Thyroid gland (tissue), 4 donors: ENCODE results near the gene UCHL5. TPM values are rescaled to one million over a fixed set of nuclear protein-coding genes. Genes with fewer than 3 reads are reported as not detected.
"Not testable (repeated sequence)": the region's sequence is repeated elsewhere in the genome, so short reads cannot be mapped to it uniquely, and the experiment has no call there.

Experiments
- DNase-seq, 2 donors: peaks; one replicate each; pipeline ENCODE4 v3.0.0-alpha.2; 2019
- H3K27ac ChIP-seq, 3 donors: fragments of 200-600 bp; sonication (generic); 1 replicate in 2 of 3; 2 replicates in 1 of 3; pipeline ENCODE4 v1.5.1; 2016 to 2019; ENCODE audit warnings: mild to moderate bottlenecking in 1 of 3, moderate library complexity in 1 of 3
- H3K27me3 ChIP-seq: fragments of 200-600 bp; sonication (generic); one replicate; pipeline ENCODE4 v1.5.1; 2019
- H3K36me3 ChIP-seq, 2 donors: fragments of 200-600 bp; sonication (generic); one replicate each; pipeline ENCODE4 v1.5.1; 2016 to 2019
- H3K4me1 ChIP-seq, 2 donors: fragments of 200-600 bp; sonication (generic); one replicate each; pipeline ENCODE4 v1.5.1; 2017 to 2019
- H3K4me3 ChIP-seq, 3 donors: fragments of 200-600 bp; sonication (generic); replicated peaks in 1 of 3; 1 replicate in 2 of 3; 2 replicates in 1 of 3; pipeline ENCODE4 v1.5.1; 2016; ENCODE audit warnings: mild to moderate bottlenecking in 1 of 3
- H3K9me3 ChIP-seq: fragments of 200-600 bp; sonication (generic); one replicate; pipeline ENCODE4 v1.5.1; 2017
- POLR2A ChIP-seq, 2 donors: fragments of 450-650 bp; IDR thresholded peaks; one replicate each; pipeline ENCODE4 v1.6.1; 2017; ENCODE audit warnings: antibody characterized with exemption in 2 of 2, mild to moderate bottlenecking in 2 of 2, moderate library complexity in 1 of 2
- WGBS, 2 donors: methylation state at CpG; one replicate each; pipeline ENCODE4 v1.1.5; 2017; 5-methylcytosine and 5-hydroxymethylcytosine counted together
- intact Hi-C: fragments of 100-400 bp; cut with DNase I; formaldehyde crosslinking; loops from one replicate; pipeline ENCODE4 v1.15.1; 2023
- total RNA-seq, 4 donors: library from RNA; depleted of rRNA; stranded (reverse); fragments of >200 nt; gene quantifications; one replicate each; pipeline ENCODE4 v1.2.3, GENCODE V29; 2016
- TF ChIP-seq, protein P1 (sequence below), 6 experiments: fragments of 200-600 bp in 3 of 6; fragments of 450-650 bp in 3 of 6; sonication (generic) in 3 of 6; IDR thresholded peaks; one replicate each; pipeline ENCODE4 v1.5.1; 2016 to 2019; ENCODE audit warnings: antibody characterized with exemption in 6 of 6, mild to moderate bottlenecking in 2 of 6, inconsistent platforms in 1 of 6, moderate library complexity in 1 of 6

UCHL5 gene
- total RNA-seq, 4 donors from 2014 or later, result 24.5 to 31.1 (median 26.2) TPM

DNA sequence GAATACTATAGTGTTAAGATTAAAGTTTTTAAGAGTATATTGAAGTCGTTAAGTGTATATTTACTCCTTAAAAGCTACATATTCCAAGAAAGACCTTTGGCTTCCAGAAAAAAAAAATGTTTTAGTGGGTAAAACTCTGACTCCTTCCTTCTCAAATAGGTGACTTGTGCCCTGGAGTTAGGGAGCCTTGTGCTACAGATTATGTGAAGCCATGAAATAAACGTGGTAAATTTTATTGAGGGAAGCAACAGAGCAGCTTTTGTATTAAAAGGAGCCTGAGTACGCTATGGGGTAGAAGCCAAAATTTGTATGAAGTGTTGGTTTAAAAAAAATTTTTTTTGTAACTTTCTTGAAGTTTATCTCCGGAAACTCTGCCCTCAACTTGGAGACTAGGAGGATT lies 1.2 kb upstream of the UCHL5 start:
- peak overlapping the region; percentile 43 to 85 (median 78) for H3K4me3 ChIP-seq
- no peaks in the 10 kb centered on the region for H3K36me3 ChIP-seq
- intact Hi-C loops, result no loop called here
- H3K27me3 ChIP-seq, result no peaks in the 10 kb centered on the region
- no peaks in the 10 kb centered on the region for H3K9me3 ChIP-seq
- DNase-seq, result no peak
- no peak for TF ChIP-seq POLR2A (IDR thresholded peaks at IDR 0.05)
- TF ChIP-seq, protein P1, sequence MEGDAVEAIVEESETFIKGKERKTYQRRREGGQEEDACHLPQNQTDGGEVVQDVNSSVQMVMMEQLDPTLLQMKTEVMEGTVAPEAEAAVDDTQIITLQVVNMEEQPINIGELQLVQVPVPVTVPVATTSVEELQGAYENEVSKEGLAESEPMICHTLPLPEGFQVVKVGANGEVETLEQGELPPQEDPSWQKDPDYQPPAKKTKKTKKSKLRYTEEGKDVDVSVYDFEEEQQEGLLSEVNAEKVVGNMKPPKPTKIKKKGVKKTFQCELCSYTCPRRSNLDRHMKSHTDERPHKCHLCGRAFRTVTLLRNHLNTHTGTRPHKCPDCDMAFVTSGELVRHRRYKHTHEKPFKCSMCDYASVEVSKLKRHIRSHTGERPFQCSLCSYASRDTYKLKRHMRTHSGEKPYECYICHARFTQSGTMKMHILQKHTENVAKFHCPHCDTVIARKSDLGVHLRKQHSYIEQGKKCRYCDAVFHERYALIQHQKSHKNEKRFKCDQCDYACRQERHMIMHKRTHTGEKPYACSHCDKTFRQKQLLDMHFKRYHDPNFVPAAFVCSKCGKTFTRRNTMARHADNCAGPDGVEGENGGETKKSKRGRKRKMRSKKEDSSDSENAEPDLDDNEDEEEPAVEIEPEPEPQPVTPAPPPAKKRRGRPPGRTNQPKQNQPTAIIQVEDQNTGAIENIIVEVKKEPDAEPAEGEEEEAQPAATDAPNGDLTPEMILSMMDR (IDR thresholded peaks at IDR 0.05), result no peak
- H3K4me1 ChIP-seq, result peaks cover 19 to 24% of the 10 kb centered on the region in 2 donors
- peak overlapping the region; percentile 80 to 97 (median 96) for H3K27ac ChIP-seq
- 12 to 13% methylated on average over 4 of the region's 4 CpGs for WGBS, 2 donors

DNA sequence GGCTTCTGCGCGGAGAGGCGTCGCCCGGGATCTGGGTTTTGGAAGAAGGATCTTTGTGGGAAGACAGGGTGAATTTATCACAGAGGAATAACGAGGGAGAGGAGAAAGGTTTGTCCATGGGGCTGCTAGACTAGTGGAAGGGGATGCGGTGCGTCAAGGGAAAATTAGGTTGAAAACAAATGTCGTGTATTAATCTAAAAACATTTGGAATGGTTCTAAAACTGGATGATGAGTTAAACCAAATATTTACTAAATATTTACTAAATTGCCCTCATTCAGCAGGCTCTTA lies 899 bp upstream of the UCHL5 start:
- peak overlapping the region; percentile 43 to 85 (median 78) for H3K4me3 ChIP-seq
- intact Hi-C loops, result no loop called here

DNA sequence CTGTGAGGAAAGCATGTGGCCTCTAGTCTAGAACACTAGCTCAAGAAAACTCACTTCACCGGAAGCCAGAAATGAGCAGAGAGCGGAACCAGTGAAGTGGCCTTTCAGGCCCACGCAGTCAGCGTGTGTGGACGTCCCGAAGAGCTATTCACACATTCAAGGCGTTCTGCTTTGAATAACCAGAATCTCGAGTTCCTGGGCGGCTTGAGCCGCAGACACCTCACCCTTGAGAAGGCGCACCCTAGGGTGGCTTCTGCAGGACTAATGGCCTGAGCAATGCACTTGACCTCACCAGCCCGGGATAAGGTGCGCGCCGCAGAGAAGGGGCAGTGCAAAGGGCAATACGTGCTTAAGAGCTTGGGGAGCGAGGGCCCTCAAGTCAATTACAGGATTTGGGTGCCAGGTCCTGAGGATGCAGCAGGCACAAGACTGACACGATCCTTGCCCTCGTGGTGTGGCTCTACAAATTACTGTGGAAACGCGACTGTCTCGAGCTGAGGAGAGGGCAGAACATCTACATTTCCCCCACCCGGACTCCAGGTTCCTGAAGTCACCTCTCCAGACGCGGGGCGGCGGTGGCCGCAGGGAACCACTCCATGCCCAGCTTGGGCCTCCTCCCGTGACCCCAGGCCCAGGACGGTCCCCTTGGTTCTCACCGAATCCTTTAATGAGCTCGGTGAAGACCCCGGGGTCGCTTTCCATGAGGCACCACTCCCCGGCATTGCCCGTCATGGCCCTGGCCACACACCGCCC lies 455 bp downstream of the UCHL5 start:
- no peaks in the 10 kb centered on the region for H3K27me3 ChIP-seq
- H3K4me1 ChIP-seq, result peaks cover 19 to 24% of the 10 kb centered on the region in 2 donors
- H3K36me3 ChIP-seq, result no peaks in the 10 kb centered on the region
- TF ChIP-seq, protein P1 (IDR thresholded peaks at IDR 0.05), result no peak
- peak; percentile 76 to 80 for DNase-seq
- H3K27ac ChIP-seq, result peak overlapping the region; percentile 80 to 97 (median 96)
- peak overlapping the region; percentile 1 to 85 (median 45) for H3K4me3 ChIP-seq
- intact Hi-C loops, result no loop called here
- WGBS, 2 donors, result 1% methylated on average over 24 to 35 of the region's 37 CpGs
- no peaks in the 10 kb centered on the region for H3K9me3 ChIP-seq

More for the DNA sequence above, 899 bp upstream of the UCHL5 start:
- no peak for TF ChIP-seq POLR2A (IDR thresholded peaks at IDR 0.05)
- TF ChIP-seq, protein P1 (IDR thresholded peaks at IDR 0.05), result no peak
- 0 to 1% methylated on average over 9 of the region's 9 CpGs for WGBS, 2 donors
- peak overlapping the region; percentile 80 to 97 (median 96) for H3K27ac ChIP-seq
- H3K9me3 ChIP-seq, result no peaks in the 10 kb centered on the region
- H3K27me3 ChIP-seq, result no peaks in the 10 kb centered on the region
- no peak for DNase-seq
- H3K36me3 ChIP-seq, result no peaks in the 10 kb centered on the region
- peaks cover 19 to 24% of the 10 kb centered on the region in 2 donors for H3K4me1 ChIP-seq

- intact Hi-C loops, result no loop called here
- peaks cover 3 to 5% of the 10 kb centered on the region in 2 donors for H3K36me3 ChIP-seq
- H3K9me3 ChIP-seq, result no peaks in the 10 kb centered on the region
- H3K27ac ChIP-seq, result no peak overlapping the region
- H3K27me3 ChIP-seq, result no peaks in the 10 kb centered on the region
- DNase-seq, result no peak
- WGBS, 2 donors, result 91 to 93% methylated on average over 4 of the region's 4 CpGs
- no peak overlapping the region for H3K4me3 ChIP-seq
- H3K4me1 ChIP-seq, result peaks cover 9 to 11% of the 10 kb centered on the region in 2 donors
- TF ChIP-seq POLR2A (IDR thresholded peaks at IDR 0.05), result no peak
- TF ChIP-seq, protein P1 (IDR thresholded peaks at IDR 0.05), result no peak
These were observed 4.9 kb downstream of the UCHL5 start for GRCh38 chr1:193054169-193054675.

GRCh38 chr1:193048913-193049312 lies 10.2 kb downstream of the UCHL5 start:
- H3K9me3 ChIP-seq, H3K27ac ChIP-seq, H3K27me3 ChIP-seq, H3K4me3 ChIP-seq, DNase-seq, H3K4me1 ChIP-seq, intact Hi-C loops: not testable (repeated sequence)
- peaks cover 8 to 11% of the 10 kb centered on the region in 2 donors for H3K36me3 ChIP-seq
- WGBS, 2 donors, result 93 to 96% methylated on average over 5 of the region's 5 CpGs
